Epidermal melanocyte (primary cell): ENCODE results near the gene AP5S1.
A peak's percentile ranks its signal among the peaks of the same experiment; 100 is the strongest.
"Not testable (repeated sequence)": the region's sequence is repeated elsewhere in the genome, so short reads cannot be mapped to it uniquely, and the experiment has no call there.

Experiments
- DNase-seq: peaks from one replicate; pipeline ENCODE4 v3.0.0; 2011; ENCODE audit warnings: low spot score; ENCODE audit not compliant: insufficient read length

The AP5S1 gene

DNA sequence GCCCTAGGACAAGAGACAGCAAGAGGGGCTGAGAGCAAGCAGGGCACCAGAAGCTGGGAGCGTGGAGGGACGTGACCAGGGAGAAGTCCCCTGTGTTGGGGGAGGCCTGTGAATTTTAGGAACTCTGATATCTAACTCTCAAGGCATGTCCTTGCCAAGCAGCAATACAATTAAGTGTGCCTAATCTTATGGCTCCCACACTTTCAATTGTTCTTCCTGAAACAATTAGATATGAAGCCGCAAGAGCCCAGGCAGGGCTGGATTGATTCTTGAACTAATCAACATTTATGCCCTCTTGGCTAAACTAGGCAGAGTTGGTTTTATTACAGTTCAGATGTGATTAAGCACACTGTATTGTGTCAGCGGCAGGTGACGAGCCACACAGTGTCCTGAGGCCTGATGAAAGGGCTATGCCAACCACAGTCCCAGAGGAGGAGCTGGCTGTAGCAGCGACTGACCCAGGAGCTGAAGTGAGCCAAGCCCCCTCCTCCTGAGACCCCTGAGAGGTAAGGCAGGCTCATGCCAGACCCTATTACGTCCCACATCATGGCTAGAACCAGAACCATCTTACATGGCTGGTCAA is 22.1 kb downstream of the AP5S1 start:
- DNase-seq = no peak

DNA sequence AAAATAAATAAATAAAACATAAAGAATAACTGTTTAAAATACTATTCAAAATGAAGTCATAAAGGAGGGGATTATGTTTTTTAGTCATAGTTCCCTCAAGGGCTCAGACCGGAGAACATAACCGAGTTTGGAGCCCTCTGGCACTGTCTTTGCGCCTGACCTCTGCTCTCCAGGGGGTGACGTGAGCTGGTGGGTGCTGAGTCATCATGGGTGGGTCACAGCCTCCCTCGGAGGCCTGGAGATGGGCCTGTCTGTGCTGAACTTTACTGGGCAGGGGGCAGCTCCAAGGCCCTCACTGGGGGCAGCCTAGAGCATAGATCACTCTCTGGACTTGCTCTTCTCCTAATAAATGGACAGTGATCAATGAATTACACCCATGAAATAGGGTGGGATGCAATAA is 23.1 kb downstream of the AP5S1 start:
- DNase-seq = peak; percentile 28

DNA sequence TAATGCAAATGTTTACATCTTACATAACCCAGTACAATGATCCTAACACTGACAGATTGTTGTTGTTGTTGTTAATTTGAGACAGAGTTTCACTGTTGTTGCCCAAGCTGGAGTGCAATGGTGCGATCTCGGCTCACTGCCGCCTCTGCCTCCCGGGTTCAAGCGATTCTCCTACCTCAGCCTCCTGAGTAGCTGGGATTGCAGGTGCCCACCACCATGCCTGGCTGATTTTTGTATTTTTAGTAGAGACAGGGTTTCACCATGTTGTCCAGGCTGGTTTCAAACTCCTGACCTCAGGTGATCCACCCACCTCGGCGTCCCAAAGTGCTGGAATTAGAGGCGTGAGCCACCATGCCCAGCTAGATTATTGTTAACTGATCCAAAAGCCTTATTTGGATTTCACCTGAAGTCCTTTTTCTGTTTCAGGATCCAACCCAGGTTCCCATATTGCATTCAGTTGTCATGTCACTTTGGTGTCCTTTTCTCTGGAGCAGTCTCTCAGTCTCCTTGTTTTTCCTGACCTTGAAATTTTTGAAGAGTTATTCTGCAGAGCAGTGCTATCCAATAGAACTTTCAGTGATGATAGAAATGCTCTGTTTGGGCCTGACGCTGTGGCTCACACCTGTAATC is 23.8 kb downstream of the AP5S1 start:
- not testable (repeated sequence) for DNase-seq

DNA sequence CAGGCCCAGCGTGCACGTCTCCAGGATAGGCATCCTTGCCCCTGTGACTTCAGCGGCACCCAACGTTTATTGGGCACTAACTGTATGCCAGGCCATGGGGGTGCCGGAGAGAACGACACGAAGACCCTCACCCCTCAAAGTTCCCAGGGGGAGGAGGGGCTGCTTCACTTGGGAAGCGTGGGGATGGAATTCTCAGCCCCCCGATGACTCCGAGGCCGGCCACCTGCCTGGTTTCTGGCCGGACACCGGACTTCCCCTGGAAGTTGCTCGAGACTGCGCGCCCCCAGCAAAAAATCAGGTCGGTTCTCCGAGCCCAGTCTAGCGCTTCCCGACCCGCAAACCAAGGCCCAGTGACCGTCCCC is 26.0 kb downstream of the AP5S1 start:
- no peak for DNase-seq

DNA sequence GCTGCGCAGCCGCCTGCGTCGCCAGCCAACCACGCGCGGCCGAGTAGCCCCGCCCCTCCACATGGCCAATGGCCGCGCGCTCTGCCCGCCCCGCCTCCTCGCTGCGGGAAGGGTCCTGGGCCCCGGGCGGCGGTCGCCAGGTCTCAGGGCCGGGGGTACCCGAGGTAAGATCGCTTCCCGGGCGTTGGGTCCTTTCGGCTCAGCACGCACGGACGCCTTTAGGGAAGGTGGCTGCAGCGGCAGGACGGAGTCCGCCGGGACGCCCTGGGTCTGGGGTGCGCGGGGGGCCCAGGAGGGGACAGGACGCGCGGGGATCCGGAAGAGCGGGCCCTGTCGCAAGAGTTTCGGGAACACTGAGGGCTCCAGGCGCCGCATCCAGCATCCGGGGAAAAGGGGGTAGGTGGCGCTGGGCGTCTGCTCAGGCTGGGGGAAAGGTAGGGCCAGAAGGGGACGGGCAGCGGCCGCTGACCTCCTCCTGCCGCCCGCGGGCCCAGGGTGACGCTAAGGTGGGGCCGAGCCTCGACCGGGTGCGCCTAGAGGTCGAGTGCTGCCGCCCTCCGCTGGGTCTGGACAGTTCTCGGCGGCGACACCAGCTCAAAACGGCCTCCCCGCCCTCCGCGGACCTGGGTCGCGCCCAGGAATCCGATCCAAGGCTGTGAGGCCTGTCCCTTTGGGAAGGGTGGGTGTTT is 26.5 kb downstream of the AP5S1 start, which contains the start of gene MAVS:
Gene MAVS (plus strand): TSS at position 95 of the 689 bp plus-strand sequence. CDS start 7,791 bp downstream, outside the sequence.
- DNase-seq = peak; percentile 88

DNA sequence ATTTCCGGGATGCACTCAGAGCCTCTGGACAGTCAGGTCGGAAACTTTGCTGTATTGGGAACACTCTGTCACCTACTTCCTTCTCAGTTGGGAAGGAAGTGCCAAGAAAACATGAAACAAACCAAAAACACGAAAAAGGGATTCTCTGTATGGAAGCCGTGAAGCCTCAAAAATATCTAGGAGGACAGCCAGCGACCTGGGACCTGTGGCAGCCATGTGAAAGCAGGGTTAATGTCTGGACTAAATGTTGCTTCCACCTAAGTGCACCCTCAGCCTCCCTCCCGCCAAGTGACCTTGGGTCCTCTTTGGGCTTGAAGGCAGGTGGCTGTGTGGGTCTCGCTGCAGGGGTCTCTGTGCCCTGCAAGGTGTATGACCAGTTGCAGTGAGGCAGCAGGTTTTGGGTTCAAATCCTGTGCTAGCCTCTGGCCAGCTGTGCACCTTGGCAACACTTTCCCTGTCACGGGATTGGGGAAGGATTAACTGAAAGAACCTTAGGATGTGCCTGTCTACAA is 27.1 kb downstream of the AP5S1 start:
- no peak for DNase-seq

DNA sequence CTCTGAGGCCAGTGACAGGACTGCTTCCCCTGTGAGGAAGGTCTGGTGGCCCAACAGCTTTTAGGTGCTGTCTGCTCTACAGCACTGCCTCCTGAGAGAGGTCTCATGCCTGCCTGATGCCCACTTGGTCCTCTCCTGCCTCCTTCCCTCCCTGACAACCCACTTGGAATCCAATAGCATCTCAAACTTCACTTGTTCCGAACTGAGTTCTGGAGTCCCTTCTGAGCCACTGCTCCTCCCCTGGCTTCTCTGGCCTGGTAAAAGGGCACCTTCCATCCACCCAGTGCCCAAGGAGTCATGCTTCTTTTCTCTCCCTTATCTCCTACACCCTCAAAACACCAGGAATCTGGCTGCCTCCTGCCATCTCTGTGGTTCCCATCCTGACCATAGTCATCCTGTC is 28.2 kb downstream of the AP5S1 start:
- DNase-seq = no peak

DNA sequence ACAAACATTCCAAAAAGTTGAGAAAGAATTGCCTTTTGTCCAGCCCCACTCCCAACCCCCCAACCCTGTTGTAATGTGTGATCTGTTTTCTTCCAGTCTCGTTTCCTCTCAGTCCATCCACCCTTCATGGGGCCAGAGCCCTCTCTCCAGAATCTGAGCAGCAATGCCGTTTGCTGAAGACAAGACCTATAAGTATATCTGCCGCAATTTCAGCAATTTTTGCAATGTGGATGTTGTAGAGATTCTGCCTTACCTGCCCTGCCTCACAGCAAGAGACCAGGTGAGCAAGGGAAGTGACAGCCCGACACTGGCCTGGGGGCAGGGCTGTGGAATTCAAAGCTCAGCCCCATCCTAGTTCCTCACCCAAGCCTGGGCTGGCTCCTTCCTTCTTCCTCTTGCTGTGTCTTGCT is 34.1 kb downstream of the AP5S1 start:
- DNase-seq = no peak

DNA sequence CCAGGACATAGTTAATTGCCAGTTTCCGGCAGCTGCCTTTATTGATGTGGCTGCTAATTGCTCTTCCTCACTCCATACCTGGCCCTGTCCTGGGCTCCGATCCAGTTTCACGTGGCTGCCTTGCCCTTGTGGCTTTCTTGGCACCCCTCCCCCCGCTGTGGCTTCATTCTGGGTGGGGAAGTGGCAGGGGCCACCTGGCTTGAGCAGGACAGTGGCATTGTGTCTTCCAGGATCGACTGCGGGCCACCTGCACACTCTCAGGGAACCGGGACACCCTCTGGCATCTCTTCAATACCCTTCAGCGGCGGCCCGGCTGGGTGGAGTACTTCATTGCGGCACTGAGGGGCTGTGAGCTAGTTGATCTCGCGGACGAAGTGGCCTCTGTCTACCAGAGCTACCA is 37.1 kb downstream of the AP5S1 start:
- no peak for DNase-seq

DNA sequence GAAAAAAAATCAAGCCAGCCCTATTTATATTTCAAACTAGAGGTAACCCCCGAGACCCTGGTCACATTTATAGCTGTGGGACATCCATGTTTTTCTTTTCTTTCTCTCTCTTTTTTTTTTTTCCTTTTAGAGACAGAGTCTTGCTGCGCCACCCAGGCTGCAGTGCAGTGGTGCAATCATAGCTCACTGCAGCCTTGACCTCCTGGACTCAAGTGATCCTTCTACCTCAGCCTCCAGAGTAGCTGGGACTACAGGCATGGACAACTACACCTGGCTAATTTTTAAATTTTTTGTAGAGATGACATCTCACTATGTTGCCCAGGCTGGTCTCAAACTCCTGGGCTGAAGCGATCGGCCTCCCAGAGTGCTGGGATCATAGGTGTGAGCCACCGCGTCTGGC is 38.3 kb downstream of the AP5S1 start:
- no peak for DNase-seq

DNA sequence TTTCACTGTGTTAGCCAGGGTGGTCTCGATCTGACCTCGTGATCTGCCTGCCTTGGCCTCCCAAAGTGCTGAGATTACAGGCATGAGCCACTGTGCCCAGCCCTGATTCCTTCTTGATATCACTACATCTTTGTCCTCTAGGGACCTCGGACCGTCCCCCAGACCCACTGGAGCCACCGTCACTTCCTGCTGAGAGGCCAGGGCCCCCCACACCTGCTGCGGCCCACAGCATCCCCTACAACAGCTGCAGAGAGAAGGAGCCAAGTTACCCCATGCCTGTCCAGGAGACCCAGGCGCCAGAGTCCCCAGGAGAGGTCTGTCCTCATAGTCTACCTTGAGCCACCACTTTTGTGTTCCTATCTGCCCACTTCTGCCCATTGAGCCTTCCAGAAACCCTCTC is 40.8 kb downstream of the AP5S1 start:
- DNase-seq = no peak

DNA sequence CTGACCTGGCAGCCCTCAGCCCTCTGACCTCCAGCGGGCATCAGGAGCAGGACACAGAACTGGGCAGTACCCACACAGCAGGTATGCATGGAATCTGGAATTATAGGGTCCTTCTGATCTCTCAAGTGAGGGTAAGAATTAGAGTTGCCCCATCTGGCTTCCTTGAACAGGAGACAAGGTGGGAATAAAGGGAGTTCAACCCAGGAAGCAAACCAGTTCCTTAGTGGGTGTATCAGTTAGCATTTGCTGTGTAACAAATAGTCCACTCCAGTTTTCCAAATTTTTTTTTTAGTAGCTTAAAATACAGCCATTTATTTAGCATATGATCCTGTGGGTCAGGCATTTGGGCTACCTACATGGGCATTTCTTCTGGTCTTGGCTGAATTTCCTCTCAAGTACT is 42.0 kb downstream of the AP5S1 start:
- DNase-seq = no peak

DNA sequence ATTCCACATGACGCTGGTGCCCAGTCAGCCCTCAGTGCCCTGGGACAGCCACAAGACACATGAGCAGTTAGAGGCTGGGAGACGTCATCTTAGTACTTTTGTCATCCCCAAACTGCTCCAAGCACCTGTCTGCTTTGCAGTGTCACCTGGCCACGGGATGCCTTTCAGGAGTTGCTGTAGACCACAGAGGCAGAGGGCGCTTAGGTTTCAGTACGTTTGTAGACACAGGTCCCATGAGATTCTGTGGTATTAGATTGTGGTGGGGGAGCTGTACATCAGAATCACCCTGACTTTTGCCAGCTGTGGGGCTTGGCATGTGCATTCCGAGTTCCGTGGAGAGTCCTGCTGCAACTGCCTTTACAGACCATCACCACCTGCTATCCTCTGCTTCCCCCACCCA is 43.0 kb downstream of the AP5S1 start:
- DNase-seq = no peak

DNA sequence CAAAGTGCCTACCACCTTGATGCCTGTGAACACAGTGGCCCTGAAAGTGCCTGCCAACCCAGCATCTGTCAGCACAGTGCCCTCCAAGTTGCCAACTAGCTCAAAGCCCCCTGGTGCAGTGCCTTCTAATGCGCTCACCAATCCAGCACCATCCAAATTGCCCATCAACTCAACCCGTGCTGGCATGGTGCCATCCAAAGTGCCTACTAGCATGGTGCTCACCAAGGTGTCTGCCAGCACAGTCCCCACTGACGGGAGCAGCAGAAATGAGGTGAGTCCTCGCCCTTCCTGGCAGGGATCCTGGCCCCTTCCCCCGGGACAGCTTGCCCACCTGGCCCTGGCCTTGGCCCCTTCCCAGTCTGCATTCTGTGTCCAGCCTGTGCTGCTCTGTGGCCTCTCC is 44.2 kb downstream of the AP5S1 start:
- DNase-seq = no peak

DNA sequence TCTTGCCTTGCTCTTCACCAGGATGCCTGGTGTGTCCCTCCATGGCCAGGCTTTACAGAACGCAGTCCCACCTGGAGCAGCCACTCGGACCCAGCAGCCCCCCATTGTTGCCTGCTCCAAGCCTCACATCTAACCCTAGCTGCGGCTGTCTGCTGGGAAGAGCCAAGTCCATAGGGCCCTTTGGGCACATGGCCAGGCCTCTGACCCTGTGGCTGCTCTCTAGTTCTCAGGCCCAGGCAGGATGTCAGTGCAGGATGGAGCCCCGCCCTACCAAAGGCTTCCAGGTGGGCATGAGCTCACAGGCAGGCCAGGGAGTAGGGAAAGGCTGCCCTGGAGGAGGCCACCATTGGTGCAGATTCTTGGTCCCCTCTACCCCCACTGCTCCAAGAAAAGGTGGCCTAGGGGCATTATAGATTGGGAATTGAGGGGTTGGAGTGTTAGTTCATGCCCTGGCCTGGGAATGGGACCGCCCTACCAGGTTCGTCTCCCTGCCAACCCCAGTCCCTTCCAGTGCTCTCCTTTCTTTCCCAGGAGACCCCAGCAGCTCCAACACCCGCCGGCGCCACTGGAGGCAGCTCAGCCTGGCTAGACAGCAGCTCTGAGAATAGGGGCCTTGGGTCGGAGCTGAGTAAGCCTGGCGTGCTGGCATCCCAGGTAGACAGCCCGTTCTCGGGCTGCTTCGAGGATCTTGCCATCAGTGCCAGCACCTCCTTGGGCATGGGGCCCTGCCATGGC is 45.0 kb downstream of the AP5S1 start:
- no peak for DNase-seq

DNA sequence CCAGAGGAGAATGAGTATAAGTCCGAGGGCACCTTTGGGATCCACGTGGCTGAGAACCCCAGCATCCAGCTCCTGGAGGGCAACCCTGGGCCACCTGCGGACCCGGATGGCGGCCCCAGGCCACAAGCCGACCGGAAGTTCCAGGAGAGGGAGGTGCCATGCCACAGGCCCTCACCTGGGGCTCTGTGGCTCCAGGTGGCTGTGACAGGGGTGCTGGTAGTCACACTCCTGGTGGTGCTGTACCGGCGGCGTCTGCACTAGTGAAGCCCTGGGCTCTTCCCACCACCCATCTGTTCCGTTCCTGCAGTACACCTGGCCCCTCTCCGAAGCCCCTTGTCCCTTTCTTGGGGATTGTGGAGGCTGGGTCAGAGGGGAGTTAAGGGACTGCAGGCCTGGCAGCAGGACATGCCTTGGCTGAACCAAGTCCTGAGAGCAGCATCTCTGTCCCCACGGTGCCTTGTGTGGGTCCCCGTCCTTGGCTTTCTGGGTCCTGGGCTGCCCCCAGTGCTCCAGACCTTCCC is 45.6 kb downstream of the AP5S1 start:
- no peak for DNase-seq

DNA sequence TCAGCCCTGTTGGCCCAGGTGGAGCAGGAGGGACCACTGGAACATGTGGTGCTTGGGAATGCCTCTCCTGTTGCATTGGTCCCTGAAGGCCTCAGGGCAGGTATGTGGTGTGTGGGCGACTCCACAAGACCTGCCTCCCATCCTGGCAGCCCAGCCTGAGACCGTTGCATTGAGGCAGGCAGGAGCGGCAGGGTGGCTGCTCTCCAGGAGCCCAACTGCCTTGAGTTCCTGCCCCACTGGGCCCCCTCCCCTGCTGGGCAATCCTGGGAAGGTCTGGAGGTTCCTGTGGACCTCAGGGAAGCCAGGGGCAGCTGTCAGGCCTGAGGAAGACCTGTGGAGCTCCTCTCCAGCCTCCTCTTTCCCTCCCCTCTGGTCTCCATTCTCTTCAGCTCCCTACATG is 46.1 kb downstream of the AP5S1 start:
- no peak for DNase-seq

DNA sequence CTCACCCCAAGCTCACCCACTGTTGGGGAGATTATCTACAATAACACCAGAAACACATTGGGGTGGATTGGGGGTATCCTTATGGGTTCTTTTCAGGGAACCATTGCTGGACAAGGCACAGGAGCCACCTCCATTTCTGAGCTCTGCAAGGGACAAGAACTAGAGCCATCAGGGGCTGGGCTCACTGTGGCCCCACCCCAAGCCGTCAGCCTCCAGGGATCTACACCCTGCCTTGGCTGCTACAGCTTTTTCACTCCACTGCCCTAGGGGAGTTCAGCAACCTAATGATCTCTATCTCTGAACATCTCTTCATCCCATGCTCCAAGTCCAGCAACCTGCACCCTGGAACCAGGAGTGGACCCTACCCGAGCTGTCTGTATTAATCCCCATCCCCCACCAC is 47.5 kb downstream of the AP5S1 start:
- DNase-seq = no peak

DNA sequence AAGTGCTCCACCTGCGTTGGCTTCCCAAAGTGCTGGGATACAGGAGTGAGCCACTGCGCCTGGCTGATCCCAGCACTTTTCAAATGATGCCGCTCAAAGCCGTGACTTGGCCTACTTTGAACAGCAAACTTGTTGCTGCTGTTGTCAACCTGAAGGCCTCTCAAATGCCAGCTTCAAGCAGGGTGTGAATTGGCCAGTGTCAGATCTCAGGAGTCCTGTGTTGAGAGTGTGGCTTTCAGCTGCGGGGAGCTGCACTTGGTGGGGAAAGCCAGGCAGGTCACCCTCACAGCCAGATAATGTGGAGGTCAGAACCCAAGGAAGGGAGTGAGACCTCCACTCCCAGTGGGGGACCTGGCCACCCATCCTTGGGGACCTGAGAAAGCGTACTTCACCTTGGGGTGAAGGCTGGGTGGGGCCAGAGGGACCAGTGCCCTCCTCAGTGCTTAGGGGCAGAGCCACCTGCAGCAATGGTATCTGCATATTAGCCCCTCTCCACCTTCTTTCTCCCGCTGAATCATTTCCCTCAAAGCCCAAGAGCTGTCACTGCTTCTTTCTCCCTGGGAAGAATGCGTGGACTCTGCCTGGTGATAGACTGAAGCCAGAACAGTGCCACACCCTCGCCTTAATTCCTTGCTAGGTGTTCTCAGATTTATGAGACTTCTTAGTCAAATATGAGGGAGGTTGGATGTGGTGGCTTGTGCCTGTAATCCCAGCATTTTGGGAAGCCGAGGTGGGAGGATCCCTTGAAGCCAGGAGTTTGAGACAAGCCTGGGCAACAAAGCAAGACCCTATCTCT is 49.7 kb downstream of the AP5S1 start:
- DNase-seq = no peak

DNA sequence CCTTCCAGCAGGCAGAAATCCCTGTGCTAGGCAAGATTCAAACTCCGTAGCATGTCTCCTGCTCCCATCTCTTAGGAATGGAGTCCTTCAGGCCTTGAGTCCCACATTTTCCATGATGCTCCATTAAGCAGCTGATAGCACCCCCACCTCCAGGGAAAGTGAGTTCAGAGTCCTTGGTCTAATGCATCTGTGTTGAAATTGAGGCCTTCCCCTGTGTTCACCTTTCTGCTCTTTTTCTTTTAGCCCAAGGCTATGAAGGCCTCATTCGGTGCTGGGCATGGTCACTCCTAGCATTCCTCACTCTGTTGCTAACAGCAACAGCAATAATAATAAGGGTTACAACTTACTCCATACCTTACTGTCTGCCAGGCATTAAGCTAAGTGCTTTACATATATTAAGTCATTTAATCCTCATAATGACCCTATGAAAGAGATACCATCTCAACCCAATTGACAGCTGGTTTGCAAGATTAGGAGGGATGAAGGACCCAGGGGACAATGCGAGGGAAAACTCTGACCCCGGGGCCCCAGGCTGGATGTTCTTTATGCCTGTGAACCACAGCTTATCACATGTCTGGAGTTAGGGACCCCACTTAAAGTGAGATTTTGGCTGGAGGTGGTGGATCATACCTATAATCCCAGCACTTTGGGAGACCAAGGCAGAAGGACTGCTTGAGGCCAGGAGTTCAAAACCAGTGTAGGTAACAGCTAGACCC is 51.4 kb downstream of the AP5S1 start:
- DNase-seq = no peak
